ENCODE results near the gene GLT1D1.

The GLT1D1 gene

DNA sequence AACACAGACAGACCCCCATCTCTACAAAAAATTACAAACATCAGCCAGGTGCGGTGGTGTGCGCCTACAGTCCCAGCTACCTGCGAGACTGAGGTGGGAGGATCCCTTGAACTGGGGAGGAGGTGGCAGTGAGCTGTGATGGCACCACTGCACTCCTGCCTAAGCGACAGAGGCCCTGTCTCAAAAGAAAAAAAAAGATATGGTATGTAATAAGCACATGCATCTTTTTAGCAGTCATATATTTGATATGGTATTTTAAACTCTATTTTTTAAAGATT is 36.7 kb upstream of the GLT1D1 start:
- TF ChIP-seq POLR2A (IDR thresholded peaks at IDR 0.05; ENCODE audit: low read length) (no peak), GATA1 (IDR thresholded peaks at IDR 0.05; ENCODE audit: low read depth, low read length) (no peak)
- no peak for DNase-seq

DNA sequence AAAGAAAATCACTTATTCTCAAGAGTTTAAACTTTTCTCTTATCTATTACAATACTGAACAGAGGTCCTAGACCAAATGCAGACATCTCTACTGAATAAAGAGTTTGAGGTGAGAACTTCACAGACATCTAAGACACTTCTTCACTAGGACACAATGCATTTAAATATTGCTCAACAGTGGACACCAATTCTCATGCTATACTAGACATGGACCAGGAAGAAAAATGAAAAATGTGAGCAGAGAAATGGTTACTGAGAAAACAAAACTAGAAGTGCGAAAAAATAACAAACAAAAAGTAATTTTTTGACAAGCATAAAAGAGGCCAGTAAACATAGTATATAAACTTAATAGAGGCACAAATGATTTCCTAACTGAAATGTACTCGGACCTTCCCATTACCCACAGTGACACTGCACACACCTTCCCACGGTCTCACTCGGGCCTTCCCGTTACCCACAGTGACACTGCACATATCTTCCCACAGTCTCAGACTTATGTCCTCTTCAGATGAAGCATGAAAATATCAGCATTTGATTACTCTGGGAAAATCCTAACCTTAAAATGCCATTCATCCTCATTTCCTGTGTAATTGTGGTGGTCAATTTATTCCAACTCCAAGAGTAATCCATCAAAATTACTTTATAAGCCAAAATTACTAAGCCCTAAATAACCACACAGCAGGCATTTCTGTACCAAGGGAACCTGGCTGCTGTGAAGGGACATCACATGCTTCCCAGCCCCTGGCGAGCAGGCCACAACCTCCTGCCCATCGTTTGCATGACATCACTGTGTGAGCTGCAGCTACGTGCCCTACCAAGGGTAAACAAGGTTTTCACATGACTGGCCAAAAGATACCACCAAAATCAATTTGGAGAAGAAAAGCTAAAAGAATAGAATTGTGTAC is 35.9 kb upstream of the GLT1D1 start:
- DNase-seq, result no peak

DNA sequence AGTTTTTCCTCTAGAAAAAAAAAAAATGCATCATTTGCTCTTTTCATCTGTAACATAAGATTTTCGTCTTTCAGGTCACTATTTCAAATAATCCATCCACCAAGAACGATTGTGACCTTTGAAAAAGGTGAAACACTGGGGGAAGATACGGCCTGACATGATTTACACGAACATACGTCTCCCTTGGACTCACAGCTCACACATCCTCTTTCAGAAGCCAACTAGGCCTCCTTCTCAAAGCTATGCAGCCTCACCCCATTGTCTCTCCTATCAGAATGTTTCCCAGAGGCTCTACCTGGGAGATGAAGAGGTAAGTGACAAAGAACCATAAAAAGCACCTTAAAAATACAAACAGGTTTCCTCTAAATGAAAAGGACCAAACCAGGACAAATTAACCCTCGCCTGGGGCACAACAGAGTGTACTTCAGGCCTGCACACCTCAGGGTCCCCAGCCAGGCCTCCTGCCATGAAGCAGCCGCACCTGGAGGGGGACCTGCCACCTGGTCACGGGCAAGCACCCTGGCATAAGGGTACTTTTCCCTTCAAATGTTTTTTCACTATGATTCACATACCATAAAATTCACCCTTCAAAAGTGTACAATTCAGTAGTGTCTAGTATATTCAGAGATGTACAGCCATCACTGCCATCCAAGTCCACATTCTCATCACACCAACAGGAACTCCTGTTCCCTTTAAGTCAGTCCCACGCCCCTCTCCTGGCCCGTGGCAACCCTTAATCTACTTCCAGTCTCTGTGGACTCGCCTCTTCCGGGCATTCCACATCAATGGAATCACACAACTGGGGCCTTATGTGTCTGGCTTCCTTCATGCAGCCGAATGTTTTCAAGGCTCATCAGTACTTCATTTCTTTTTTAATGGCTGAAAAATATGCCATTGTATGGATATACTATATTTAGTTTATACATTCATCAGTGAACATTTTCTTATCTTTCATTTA is 34.9 kb upstream of the GLT1D1 start:
- DNase-seq, result no peak
- TF ChIP-seq POLR2A (IDR thresholded peaks at IDR 0.05; ENCODE audit: low read length) (no peak), GATA1 (IDR thresholded peaks at IDR 0.05; ENCODE audit: low read depth, low read length) (no peak)

More for the DNA sequence above, 35.9 kb upstream of the GLT1D1 start:
- no peak for TF ChIP-seq GATA1 (IDR thresholded peaks at IDR 0.05; ENCODE audit: low read depth, low read length)
- no peak for TF ChIP-seq POLR2A (IDR thresholded peaks at IDR 0.05; ENCODE audit: low read length)

DNA sequence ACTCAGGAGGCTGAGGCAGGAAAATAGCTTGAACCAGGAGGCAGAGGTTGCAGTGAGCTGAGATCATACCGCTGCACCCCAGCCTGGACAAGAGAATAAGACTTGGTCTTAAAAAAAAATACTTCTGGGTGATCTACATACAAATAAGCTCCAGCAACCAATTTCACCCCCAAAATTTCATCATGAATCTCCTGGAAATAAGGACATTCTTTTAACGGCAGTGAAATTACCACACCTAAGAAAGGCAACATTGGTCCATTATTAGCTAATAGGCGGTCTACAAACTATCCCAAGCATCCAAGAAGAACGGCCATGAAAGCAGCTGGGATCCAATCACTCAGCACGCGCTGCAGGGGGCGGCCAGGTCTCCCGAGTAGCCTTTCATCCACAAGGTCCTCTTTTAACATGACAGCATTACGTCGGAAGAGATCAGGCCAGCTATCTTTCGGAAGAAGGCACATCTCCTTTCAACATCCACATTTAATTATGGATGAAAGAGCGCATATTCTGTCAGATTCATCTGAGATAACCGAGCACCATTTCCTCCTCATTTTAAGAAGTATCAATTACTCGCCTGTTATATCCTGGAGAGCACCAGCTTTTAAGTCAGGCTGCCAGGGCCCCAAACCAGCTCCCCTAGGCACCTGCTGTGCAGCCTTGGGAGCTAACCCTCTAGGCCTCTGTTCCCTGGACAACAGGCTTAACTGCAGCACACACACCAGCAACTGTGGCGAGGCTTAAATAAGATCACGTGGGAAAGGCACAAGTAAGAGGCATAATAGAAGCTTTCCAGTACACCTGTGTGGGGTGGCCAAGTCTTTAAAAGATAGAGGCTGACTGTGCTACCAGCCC is 33.8 kb upstream of the GLT1D1 start:
- TF ChIP-seq POLR2A (IDR thresholded peaks at IDR 0.05; ENCODE audit: low read length) (no peak), GATA1 (IDR thresholded peaks at IDR 0.05; ENCODE audit: low read depth, low read length) (no peak)
- no peak for DNase-seq

DNA sequence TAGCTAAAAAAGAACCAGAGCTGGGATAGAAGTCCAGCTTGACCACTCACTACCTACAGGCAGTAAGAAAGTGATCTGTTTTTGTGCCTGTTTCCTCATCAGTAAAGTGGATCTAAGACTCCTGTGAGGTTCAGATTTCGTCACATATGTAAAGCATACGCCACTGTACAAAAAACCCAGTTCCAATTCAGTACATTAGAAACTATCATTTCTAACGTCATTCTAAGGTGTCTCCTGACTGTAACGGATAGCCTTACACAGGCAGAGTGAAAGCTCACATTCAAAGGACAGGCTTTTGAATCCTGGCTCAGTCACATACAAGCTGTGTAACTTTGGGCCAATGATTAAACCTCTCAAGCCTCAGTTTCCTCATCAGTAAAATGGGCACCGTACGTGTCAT is 33.0 kb upstream of the GLT1D1 start:
- no peak for DNase-seq
- no peak for TF ChIP-seq POLR2A (IDR thresholded peaks at IDR 0.05; ENCODE audit: low read length)
- TF ChIP-seq GATA1 (IDR thresholded peaks at IDR 0.05; ENCODE audit: low read depth, low read length), result no peak

DNA sequence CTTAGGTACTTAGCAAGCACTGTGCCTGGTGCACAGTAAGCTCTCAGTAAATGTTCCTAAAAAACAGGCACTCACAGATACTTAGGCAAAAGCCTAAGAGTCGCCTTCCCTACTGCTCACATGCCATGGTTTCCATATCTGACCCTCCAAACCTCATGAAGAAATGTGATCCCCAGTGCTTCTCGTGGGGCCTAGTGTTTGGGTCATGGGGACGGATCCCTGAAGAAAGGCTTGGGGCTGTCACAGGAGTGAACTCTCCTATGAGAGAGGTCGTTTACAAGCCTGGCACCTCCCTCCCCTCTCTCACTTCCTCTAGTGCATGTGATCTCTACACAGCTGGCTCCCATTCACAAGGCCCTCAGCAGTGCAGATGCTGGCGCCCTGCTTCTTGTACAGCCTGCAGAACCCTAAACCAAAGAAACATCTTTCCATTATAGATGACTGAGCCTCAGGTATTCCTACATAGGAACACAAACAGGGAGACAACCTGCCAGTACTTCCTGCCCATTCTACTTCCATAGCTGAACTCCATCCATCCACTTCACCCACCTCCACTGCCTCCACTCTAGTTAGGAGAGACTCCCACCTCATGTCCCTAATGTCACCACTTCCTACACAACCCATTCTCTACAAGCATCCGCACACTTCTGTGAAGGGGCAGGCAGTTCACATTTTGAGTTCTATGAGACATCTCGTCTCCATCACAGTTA is 32.4 kb upstream of the GLT1D1 start:
- DNase-seq, result no peak
- TF ChIP-seq POLR2A (IDR thresholded peaks at IDR 0.05; ENCODE audit: low read length) (no peak), GATA1 (IDR thresholded peaks at IDR 0.05; ENCODE audit: low read depth, low read length) (no peak)

DNA sequence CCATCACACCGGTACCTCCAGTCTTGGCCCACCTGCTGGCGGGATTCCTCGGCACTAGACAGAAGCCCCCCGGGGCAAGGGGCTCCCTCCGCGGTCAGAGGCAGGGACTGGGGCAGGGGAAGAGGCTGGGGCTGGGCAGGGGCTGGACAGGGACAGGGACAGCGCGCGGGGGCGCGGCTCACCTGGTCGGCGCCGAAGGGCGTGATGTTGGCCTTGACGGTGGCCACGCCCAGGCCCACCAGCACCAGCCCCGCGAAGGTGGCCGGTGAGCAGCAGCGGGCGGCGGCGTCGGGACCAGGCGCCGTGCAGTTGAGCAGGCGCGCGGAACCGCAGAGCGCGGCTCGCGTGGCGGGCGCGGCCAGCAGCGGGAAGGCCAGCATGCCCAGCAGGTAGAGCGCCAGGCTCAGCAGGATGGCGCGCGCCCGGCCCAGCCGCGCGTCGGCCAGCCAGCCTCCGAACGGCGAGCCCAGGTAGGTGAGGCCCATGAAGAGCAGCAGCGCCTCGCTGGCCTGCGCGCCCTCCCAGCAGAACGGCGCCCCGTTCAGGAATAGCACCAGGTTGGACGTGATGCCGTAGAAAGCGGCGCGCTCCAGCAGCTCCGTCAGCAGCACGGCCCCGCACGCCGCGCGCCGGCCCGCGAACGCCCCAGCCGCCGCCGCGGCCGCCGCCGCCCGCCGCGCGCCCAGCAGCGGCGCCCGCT is 29.9 kb upstream of the GLT1D1 start:
- TF ChIP-seq GATA1 (IDR thresholded peaks at IDR 0.05; ENCODE audit: low read depth, low read length), result no peak
- no peak for TF ChIP-seq POLR2A (IDR thresholded peaks at IDR 0.05; ENCODE audit: low read length)
- DNase-seq, result peak; percentile 65 to 71

DNA sequence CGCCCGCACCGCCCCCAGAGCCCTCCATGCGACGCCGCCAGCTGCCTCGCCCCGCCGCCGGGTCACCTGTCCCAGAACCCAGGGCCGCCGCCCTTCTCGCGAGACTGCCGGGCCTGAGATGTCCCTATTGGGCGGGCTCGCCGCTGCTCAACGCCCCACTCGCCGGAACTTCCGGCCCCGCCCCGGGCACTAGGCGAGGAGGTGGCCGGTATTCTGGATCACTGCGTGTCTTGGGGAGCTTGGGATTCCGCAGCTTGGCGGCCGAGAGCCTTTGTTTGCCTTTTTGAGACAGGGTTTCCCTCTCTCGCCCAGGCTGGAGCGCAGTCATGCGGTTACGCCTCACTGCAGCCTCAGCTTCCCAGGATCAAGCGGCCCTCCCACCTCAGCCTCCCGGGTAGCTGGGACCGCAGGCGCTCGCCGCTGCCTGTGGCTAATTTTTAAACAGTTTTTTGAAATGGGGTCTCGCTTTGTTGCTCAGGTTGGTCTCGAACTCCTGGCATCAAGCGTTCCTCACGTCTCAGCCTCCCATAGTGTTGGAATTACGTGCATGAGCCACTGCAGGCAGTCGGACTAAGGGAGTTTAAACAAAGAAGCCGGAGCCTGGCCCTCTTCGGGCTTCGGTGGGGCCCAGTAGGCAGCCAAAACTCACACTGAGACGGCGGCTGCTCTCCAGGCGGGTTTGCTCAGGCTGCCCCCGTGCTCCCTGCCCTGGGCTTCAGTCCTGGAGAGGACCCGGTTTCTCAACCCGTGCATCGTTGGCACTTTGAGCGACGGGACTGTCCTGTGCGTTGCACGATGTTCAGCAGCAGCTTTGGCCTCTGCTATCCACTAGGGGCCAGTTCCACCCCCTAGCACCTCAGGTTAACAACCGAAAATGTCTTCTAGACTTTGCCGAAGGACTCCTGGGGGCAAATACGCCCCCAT is 29.1 kb upstream of the GLT1D1 start, which contains the start of gene SLC15A4:
Gene SLC15A4, minus strand, starts transcription at position 43 of the 924 bp plus-strand sequence. Its CDS starts 15 bp downstream, at position 28.
- TF ChIP-seq POLR2A (IDR thresholded peaks at IDR 0.05; ENCODE audit: low read length), result peak; percentile 97
- TF ChIP-seq GATA1 (IDR thresholded peaks at IDR 0.05; ENCODE audit: low read depth, low read length), result no peak
- peak; percentile 93 to 95 for DNase-seq

DNA sequence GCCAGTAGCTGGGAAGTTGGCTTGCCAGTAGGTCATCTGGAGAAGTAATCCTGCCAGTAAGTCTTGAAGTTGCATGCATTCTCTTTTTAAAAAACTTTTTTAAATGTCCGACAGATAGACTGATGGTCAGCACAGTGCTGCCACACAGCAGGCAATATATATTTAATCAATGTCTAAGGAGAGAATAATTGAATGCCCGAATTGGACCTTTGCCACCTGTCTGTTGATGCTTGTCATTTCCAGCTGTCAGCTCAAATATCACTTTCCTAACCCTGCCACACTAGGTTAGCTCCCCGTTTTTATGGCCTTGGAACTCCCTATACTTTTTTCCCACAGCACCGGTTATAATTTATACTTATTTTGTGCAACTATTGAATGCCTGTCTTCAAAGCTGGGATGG is 27.4 kb upstream of the GLT1D1 start:
- DNase-seq, result no peak
- TF ChIP-seq POLR2A (IDR thresholded peaks at IDR 0.05; ENCODE audit: low read length), result no peak
- no peak for TF ChIP-seq GATA1 (IDR thresholded peaks at IDR 0.05; ENCODE audit: low read depth, low read length)

DNA sequence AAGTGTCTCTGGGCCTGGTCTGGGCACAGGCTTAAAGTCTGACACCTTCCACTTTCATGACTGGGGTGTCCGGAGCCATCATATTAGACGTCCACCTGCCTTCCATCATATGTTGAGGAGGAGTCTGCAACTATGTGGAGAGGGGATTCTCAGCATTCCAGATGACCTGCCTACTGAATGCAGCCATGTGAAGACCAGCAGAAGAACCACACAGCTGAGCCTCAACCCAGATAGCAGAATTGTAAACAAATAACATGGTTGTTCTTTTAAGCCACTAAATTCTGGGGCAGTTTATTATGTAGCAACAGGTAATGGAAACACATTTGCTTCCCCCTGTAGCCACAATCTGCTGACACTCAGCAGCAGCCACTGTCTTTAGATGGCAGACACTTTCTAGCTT is 25.6 kb upstream of the GLT1D1 start:
- TF ChIP-seq GATA1 (IDR thresholded peaks at IDR 0.05; ENCODE audit: low read depth, low read length), result no peak
- no peak for DNase-seq

DNA sequence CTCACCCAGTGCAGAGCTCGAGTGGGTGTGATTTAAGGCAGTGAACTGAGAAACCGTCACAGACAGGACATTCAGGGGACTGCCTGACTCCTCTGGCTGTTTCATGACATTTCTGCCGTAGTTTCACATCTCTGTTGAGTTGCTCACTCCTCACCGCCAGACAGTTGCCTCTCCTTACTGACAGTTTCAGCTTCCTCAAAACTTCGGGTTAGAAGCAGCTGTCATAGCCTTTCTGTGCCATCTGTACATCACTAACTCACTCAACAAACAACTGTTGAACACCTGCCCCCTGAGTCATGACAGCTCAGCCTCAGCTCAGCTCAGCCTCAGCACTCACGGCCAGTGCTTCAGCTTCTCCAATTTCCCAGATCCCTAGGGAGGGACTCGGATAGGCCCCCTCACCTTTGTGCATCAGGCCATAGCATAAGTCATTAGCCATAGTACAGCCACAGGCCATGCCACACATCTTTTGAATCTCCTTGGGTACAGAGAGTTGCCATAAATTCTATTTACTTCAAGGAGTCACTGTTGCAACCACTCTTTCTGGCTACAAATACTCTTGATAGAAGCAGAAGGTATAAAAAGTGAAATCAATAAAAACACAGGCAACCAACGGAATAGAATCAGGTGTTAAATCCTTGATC is 23.3 kb upstream of the GLT1D1 start:
- TF ChIP-seq POLR2A (IDR thresholded peaks at IDR 0.05; ENCODE audit: low read length) (no peak), GATA1 (IDR thresholded peaks at IDR 0.05; ENCODE audit: low read depth, low read length) (no peak)
- DNase-seq, result no peak

Measured in erythroblast (primary cell).